Pancreas (tissue), 10 donors: ENCODE data around the gene IFI6. TPM values are rescaled to one million over a fixed set of nuclear protein-coding genes. Genes with fewer than 3 reads are reported as not detected.

Experiments used
- ATAC-seq, 4 donors: fragments of 200-7000 bp; cut with Tn5 transposase; one replicate each; pipeline versions ENCODE4 v1.8.0 to v1.9.1; 2020; ENCODE audit warnings: mild to moderate bottlenecking in 4 of 4, moderate library complexity in 4 of 4
- DNase-seq, 6 donors: peaks; one replicate each; pipeline ENCODE4 v3.0.0-alpha.2; 2020
- FAIRE-seq: peaks from 2 replicates; lab custom pipeline; 2012; peaks lifted over from hg19 to GRCh38; lab: Jason Lieb, UNC
- H3K27ac ChIP-seq, 4 donors: fragments of 200-600 bp; sonication (generic); 1 replicate in 3 of 4; 2 replicates in 1 of 4; pipeline versions ENCODE4 v1.5.0 to v1.8.0; 2020
- H3K27me3 ChIP-seq, 4 donors: fragments of 200-600 bp; one replicate each; pipeline ENCODE4 v1.8.0; 2021
- H3K36me3 ChIP-seq, 3 donors: fragments of 200-600 bp; sonication (generic) in 1 of 3; one replicate each; pipeline versions ENCODE4 v1.5.0 to v1.8.0; 2020 to 2021
- H3K4me1 ChIP-seq, 3 donors: fragments of 200-600 bp; one replicate each; pipeline ENCODE4 v1.8.0; 2021
- H3K4me3 ChIP-seq, 4 donors: fragments of 200-600 bp; sonication (generic) in 2 of 4; one replicate each; pipeline versions ENCODE4 v1.5.0 to v1.8.0; 2020 to 2021
- H3K9me3 ChIP-seq, 4 donors: fragments of 200-600 bp; one replicate each; pipeline ENCODE4 v1.8.0; 2021
- WGBS, 2 donors: extraction: QIAGEN DNeasy Blood & Tissue Kit; methylation state at CpG; one replicate each; pipeline ENCODE4 v1.1.7; 2013; 5-methylcytosine and 5-hydroxymethylcytosine counted together
- intact Hi-C, 3 donors: fragments of 100-400 bp; cut with DNase I; formaldehyde crosslinking; loops; one replicate each; pipeline versions ENCODE4 v1.11.1 to v1.14.2; 2022
- polyA plus RNA-seq, 2 donors: library from polyadenylated mRNA; stranded (reverse); fragments of 200-250 nt; gene quantifications; one replicate each; pipeline ENCODE4 v1.2.3, GENCODE V29; 2013
- total RNA-seq, 6 donors: library from RNA; stranded (reverse); fragmentation: NEBNext Ultra II Directional in 4 of 6; extraction: Animal tissue kit (Norgen Biotek cat#: 25700) in 4 of 6; gene quantifications; one replicate each; pipeline versions ENCODE4 v1.2.1 to v1.2.4, GENCODE V29; 2021 to 2023
- TF ChIP-seq, protein P1 (sequence below), 4 donors: fragments of 200-600 bp; sonication (generic) in 3 of 4; IDR thresholded peaks; one replicate each; pipeline versions ENCODE4 v1.5.0 to v1.8.0; 2021; ENCODE audit warnings: antibody characterized with exemption in 4 of 4
- donor health status: healthy with polysubstance abuse.
- donor health status: DM: no; HTN: no; CAD: no; lungs with moderate emphysema.
- donor health status: DM: no; HTN: no; CAD: no.
- donor health status: control.
- donor health status: control.
- donor health status: Bipolar disorder and iron deficiency.
- donor health status: DM: yes; HTN: yes; CAD: no.
- donor health status: DM: no; HTN: no; CAD: no.
- donor health status: DM: no; HTN: no; CAD: no.
- donor health status: DM: yes; HTN: yes; CAD: no.

IFI6 gene
- total and polyA plus RNA-seq, 8 donors, result 7.8 to 186 (median 38.4) TPM

GRCh38 chr1:27616441-27616840 lies 55.6 kb downstream of the IFI6 start:
- no peak overlapping the region for H3K4me3 ChIP-seq
- ATAC-seq, result no peak
- FAIRE-seq, result no peak
- TF ChIP-seq, protein P1, sequence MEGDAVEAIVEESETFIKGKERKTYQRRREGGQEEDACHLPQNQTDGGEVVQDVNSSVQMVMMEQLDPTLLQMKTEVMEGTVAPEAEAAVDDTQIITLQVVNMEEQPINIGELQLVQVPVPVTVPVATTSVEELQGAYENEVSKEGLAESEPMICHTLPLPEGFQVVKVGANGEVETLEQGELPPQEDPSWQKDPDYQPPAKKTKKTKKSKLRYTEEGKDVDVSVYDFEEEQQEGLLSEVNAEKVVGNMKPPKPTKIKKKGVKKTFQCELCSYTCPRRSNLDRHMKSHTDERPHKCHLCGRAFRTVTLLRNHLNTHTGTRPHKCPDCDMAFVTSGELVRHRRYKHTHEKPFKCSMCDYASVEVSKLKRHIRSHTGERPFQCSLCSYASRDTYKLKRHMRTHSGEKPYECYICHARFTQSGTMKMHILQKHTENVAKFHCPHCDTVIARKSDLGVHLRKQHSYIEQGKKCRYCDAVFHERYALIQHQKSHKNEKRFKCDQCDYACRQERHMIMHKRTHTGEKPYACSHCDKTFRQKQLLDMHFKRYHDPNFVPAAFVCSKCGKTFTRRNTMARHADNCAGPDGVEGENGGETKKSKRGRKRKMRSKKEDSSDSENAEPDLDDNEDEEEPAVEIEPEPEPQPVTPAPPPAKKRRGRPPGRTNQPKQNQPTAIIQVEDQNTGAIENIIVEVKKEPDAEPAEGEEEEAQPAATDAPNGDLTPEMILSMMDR (IDR thresholded peaks at IDR 0.05), result no peak
- DNase-seq, result no peak
- no peaks in the 10 kb centered on the region for H3K9me3 ChIP-seq
- intact Hi-C loops, result no loop called here
- no peaks in the 10 kb centered on the region for H3K27me3 ChIP-seq
- no peak overlapping the region for H3K27ac ChIP-seq
- WGBS, 2 donors, result 95 to 97% methylated on average over 2 of the region's 2 CpGs
- no peaks in the 10 kb centered on the region for H3K36me3 ChIP-seq
- no peaks in the 10 kb centered on the region for H3K4me1 ChIP-seq

Other genes with a start within 250 kb of the IFI6 start
- gene WASF2, start 182.0 kb downstream of the IFI6 start, total RNA-seq, result 10 to 100 TPM; 42.2 to 83.2 (median 54.5) TPM
- 10 to 100 TPM; 13.5 to 16.1 TPM for gene WASF2, start 182.0 kb downstream of the IFI6 start, polyA plus RNA-seq
- gene AHDC1, start 68.0 kb downstream of the IFI6 start, total RNA-seq, result 10 to 100 TPM; 10.4 to 22.4 (median 13.7) TPM
- gene AHDC1, start 68.0 kb downstream of the IFI6 start, polyA plus RNA-seq, result 10 to 100 TPM; 16.3 to 27.5 TPM
- 1 to 10 TPM in 4 of 6 donors, under 1 TPM in 2; 0.51 to 6.8 (median 2.5) TPM for gene FGR, start 37.0 kb downstream of the IFI6 start, total RNA-seq
- gene FGR, start 37.0 kb downstream of the IFI6 start, polyA plus RNA-seq, result 1 to 10 TPM; 3.6 to 5.8 TPM
- 1 to 10 TPM; 5.0 to 8.7 (median 6.4) TPM for gene FAM76A, start 53.8 kb upstream of the IFI6 start, total RNA-seq
- 1 to 10 TPM; 4.3 to 6.4 TPM for gene FAM76A, start 53.8 kb upstream of the IFI6 start, polyA plus RNA-seq
- gene STX12, start 101.0 kb upstream of the IFI6 start, total RNA-seq, result 10 to 100 TPM; 15.4 to 24.3 (median 19.5) TPM
- gene STX12, start 101.0 kb upstream of the IFI6 start, polyA plus RNA-seq, result 10 to 100 TPM; 13.6 to 21.2 TPM
- gene PPP1R8, start 158.6 kb upstream of the IFI6 start, total RNA-seq, result 10 to 100 TPM in 4 of 6 donors, 1 to 10 TPM in 2; 8.1 to 16.6 (median 11.7) TPM
- gene PPP1R8, start 158.6 kb upstream of the IFI6 start, polyA plus RNA-seq, result 10 to 100 TPM in 1 of 2 donors, 1 to 10 TPM in 1; 9.9 to 17.4 TPM
- gene THEMIS2, start 200.4 kb upstream of the IFI6 start, total RNA-seq, result 10 to 100 TPM in 2 of 6 donors, 1 to 10 TPM in 3, under 1 TPM in 1; 0.98 to 19.1 (median 5.3) TPM
- gene THEMIS2, start 200.4 kb upstream of the IFI6 start, polyA plus RNA-seq, result 1 to 10 TPM; 4.3 to 5.7 TPM
- 10 to 100 TPM in 3 of 6 donors, 1 to 10 TPM in 3; 7.8 to 14.6 (median 9.8) TPM for gene RPA2, start 242.4 kb upstream of the IFI6 start, total RNA-seq
- gene RPA2, start 242.4 kb upstream of the IFI6 start, polyA plus RNA-seq, result 10 to 100 TPM; 11.7 to 20.9 TPM